HG03460 (cell line): Measurements from ENCODE around the gene CIZ1.
"Not testable (repeated sequence)": the region's sequence is repeated elsewhere in the genome, so short reads cannot be mapped to it uniquely, and the experiment has no call there.

Experiments
- ATAC-seq: cut with Tn5 transposase; IDR thresholded peaks from one replicate; pipeline ENCODE4 v1.9.1; 2021; ENCODE audit not compliant: unreplicated experiment

The CIZ1 gene, protein sequence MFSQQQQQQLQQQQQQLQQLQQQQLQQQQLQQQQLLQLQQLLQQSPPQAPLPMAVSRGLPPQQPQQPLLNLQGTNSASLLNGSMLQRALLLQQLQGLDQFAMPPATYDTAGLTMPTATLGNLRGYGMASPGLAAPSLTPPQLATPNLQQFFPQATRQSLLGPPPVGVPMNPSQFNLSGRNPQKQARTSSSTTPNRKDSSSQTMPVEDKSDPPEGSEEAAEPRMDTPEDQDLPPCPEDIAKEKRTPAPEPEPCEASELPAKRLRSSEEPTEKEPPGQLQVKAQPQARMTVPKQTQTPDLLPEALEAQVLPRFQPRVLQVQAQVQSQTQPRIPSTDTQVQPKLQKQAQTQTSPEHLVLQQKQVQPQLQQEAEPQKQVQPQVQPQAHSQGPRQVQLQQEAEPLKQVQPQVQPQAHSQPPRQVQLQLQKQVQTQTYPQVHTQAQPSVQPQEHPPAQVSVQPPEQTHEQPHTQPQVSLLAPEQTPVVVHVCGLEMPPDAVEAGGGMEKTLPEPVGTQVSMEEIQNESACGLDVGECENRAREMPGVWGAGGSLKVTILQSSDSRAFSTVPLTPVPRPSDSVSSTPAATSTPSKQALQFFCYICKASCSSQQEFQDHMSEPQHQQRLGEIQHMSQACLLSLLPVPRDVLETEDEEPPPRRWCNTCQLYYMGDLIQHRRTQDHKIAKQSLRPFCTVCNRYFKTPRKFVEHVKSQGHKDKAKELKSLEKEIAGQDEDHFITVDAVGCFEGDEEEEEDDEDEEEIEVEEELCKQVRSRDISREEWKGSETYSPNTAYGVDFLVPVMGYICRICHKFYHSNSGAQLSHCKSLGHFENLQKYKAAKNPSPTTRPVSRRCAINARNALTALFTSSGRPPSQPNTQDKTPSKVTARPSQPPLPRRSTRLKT

GRCh38 chr9:128191406-128192046, at the start of gene CIZ1:
TSS of gene CIZ1 (minus strand) at chr9:128191572. CDS start at chr9:128190857, 715 bp downstream.
- peak; percentile 75 for ATAC-seq

DNA sequence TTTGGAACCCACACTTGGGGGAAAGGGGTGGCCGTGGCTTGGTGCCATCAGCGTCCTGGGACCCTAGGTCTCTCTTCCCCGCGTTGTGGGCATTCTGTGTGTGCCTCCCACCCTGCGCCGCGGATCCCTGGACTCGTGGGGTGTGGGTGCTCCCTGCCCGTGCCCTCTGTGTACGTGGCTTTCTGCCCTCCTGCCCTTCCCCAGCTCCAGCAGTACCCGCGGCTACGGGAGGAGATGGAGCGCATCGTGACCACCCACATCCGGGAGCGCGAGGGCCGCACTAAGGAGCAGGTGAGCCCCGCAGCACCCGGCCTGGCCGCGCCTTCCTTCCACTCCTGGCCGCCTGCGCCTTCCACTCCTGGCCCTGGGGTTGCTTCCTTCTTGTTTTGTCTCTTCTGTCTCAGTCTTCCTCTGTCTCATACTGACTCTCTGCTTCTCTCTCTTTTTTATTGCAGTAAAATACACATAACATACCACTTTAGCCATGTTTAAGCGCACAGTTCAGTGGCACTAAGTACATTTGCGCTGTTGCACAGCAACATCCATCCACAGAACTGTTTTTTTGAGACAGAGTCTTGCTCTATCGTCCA, 42.5 kb upstream of the CIZ1 start:
- ATAC-seq = no peak

GRCh38 chr9:128232528-128233428, 41.4 kb upstream of the CIZ1 start:
- no peak for ATAC-seq

GRCh38 chr9:128231638-128232527, 40.5 kb upstream of the CIZ1 start:
- ATAC-seq = no peak

- not testable (repeated sequence) for ATAC-seq
These were observed 39.5 kb upstream of the CIZ1 start for GRCh38 chr9:128230897-128231296.

DNA sequence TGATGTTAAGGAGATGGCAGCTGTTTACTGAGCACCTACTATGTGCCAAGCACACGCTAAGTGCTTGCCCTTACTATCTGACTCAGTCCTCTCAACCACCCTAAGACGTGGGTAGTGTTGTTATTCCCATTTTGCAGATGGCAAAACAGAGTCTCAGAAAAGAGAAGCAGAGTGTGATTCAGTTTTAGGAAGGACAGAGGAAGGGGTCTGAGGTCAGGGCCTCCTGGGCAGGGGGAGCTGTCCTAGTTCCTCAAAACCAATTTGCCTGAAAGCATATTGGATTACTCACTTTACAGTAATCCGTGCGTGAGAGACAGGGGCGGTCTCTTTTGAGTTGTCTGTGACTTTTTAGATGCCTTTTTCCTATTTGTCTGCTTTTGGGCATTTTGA, 35.0 kb upstream of the CIZ1 start:
- ATAC-seq = no peak

- ATAC-seq = no peak
These were observed 34.5 kb upstream of the CIZ1 start for GRCh38 chr9:128225770-128226411.

GRCh38 chr9:128224877-128225276, 33.5 kb upstream of the CIZ1 start:
- no peak for ATAC-seq

DNA sequence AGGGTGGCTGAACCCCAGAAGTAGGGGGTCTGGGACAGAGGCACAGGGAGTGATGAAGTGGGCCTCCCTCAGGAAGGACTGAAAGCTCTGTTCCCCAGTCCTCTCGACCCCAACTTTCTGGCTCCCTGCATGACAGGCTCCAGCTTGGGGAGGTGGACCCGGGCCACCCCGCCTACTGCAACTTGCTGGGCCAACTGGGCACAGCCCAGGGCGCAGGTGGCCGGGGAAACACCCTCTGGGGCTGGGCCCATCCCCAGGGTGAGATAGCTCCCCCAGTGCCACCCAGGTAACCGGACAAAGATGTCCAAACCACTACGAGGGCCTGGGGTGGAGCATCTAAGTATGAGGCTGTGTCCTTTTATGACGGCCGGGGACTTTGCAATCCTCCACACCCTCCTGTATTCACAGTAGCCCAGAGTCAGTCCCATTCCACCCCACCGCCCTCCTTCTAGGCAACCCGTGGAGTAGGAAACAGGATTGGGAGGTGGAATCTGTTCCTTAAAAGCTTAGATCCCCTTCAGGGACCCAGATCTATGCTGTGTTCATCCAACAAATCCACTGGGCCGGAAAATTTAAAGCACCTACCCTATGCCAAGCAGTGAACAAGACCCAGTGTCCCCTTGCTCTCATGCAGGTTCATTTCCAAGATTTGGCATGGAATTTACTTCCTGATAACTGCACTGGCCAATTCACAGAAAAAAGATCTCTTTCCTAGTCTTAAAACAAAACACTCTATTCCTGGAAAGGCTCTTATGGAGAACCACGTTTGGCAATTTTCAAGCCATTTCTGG, 31.7 kb upstream of the CIZ1 start:
- ATAC-seq = no peak

DNA sequence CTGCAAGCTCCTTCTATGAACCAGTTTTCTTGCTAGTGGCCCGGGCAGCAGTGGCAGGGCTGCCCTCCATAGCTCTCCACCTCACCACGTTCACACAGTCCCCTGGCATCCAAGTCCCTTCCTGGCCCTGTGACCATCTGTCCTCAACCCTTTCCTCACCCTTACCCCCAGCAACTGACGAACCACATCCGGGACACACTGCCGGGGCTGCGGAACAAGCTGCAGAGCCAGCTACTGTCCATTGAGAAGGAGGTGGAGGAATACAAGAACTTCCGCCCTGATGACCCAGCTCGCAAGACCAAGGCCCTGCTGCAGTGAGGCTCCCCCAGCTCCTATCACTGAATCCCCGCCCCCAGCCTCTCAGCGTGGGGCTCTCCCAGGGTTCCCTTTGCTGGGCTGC, 30.7 kb upstream of the CIZ1 start:
- no peak for ATAC-seq

GRCh38 chr9:128219831-128220230, 28.5 kb upstream of the CIZ1 start:
- ATAC-seq = no peak

GRCh38 chr9:128218518-128219389, 27.4 kb upstream of the CIZ1 start:
- ATAC-seq = peak; percentile 90

GRCh38 chr9:128218172-128218517, 26.8 kb upstream of the CIZ1 start:
- no peak for ATAC-seq

DNA sequence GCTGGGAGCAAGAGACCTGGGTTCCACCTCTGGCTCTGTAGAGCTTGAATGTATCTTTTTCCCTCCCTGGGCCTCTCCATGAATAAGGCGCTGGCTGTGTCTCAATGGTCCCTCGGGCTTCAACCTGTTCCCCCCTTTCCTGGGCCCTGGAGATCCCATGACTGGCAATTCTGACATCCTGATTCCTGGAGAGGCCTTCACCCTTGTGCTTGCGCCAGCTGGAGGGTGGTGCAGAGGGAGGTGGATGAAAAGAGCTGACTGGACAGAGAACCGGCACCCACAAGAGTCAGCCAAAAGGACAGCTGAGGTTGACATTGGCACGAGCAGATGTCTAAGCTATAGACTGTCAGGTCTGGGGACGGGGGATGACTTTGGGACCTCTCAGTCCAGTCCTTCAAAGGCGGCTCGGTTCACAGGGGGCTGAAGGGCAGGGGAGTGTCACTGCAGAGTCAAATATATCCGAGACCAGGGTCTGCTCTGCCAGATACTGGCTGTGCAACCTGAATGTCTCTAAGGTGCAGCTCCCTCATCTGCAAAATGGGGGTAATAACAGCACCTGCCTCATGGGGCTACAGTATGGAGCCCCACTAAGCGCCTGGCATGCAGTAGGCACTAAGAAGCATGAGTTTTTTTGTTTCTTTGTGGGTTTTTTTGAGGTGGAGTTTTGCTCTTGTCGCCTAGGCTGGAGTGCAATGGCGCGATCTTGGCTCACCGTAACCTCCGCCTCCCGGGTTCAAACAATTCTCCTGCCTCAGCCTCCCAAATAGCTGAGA, 25.6 kb upstream of the CIZ1 start:
- ATAC-seq = no peak

DNA sequence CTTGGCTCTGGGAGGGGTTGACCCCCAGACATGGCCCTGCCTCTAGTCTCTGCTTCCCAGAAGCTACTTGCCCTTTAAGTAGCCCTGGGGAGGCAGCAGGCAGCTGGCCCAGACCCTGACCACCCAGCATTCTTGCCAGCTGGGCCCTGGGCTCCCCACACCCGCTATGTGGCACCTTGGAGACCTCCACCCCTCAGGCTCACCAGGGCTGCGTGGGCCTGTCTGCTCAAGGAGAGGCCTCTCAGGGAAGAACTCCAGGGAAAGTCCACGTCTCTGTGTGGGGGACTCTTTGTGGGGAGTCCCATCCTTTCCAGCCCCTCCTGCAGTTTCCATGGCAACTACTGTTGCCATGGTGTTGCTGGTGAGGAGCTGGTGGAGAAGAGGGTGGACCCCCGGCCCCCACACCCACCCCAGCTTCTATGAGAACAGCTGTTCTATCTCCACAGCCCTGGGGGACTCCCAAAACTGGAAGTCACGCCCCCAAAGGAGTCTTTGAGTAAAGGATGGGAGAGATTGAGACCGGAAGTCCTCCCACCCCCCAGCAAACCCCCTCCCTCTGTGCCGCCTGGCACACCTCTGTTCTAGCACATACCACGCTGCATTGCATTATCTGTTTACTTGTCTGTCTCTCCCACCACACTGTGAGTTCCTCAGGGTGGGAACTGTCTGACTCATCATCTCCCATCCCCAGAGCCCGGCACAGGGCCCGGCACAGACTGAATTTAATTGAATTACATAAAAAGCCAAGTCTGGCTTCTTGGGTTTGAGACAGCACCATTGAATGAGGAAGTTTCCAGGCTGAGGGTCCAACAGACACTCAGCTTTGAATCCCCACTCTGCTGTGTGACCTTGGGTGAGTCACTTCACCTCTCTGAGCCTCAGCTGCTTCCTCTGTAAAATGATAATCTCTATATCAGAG, 24.4 kb upstream of the CIZ1 start:
- no peak for ATAC-seq
